ENCODE results near the gene PHOSPHO2. TPM values are rescaled to one million over a fixed set of nuclear protein-coding genes. Genes with fewer than 3 reads are reported as not detected.

The PHOSPHO2 gene
- total and polyA plus RNA-seq, 2 experiments from 2014 or later, result 8.3 to 8.7 TPM

GRCh38 chr2:169676850-169677249, 17.4 kb upstream of the PHOSPHO2 start (continued):
- TF ChIP-seq EZH2 (IDR thresholded peaks at IDR 0.05; ENCODE audit: low read depth, unreplicated experiment) (no peak), REST (IDR thresholded peaks at IDR 0.05; ENCODE audit: unreplicated experiment) (no peak), POLR2AphosphoS5 (IDR thresholded peaks at IDR 0.05; ENCODE audit: low read depth) (no peak)

GRCh38 chr2:169683054-169683424, 11.2 kb upstream of the PHOSPHO2 start:
- no peaks in the 10 kb centered on the region for H3K27me3 ChIP-seq (ENCODE audit: insufficient read depth)
- H3K4me1 Mint-ChIP-seq, result peaks cover 10% of the 10 kb centered on the region; the same call in 2 of the 3 replicates
- no peaks in the 10 kb centered on the region for H4K20me1 ChIP-seq (replicated peaks; ENCODE audit: insufficient read depth)
- TF ChIP-seq EZH2phosphoT487 (IDR thresholded peaks at IDR 0.05; ENCODE audit: unreplicated experiment), result no peak
- H3K27ac ChIP-seq (ENCODE audit: low read depth), result no peak overlapping the region
- no peak overlapping the region for H3K27ac Mint-ChIP-seq
- ATAC-seq, result no peak
- no peaks in the 10 kb centered on the region for H3K79me2 ChIP-seq (replicated peaks; ENCODE audit: insufficient read depth)
- no peaks in the 10 kb centered on the region for H3K9me2 ChIP-seq (ENCODE audit: insufficient read depth)
- no peaks in the 10 kb centered on the region for H3K27me3 Mint-ChIP-seq (ENCODE audit: insufficient read depth, low read depth, poor library complexity)
- H3F3A ChIP-seq (replicated peaks; ENCODE audit: low read depth), result no peaks in the 10 kb centered on the region
- H3K36me3 Mint-ChIP-seq (ENCODE audit: low read depth), result peaks cover 9% of the 10 kb centered on the region; the same call in 2 of the 3 replicates
- H3K9me3 Mint-ChIP-seq, result peaks cover 2% of the 10 kb centered on the region; the same call in 2 of the 3 replicates
- H3K4me1 ChIP-seq (ENCODE audit: insufficient read depth), result peaks cover 23% of the 10 kb centered on the region
- H3K36me3 ChIP-seq (ENCODE audit: insufficient read depth), result no peaks in the 10 kb centered on the region
- 0 out of 2 replicates have a peak overlapping the region, but pooled peaks have one; percentile 5 for H3K4me2 ChIP-seq
- no peak for DNase-seq (ENCODE audit: low spot score)
- H3K4me3 Mint-ChIP-seq, result no peak overlapping the region
- H2AFZ ChIP-seq, result no peak overlapping the region
- no peak overlapping the region for H3K4me3 ChIP-seq

- Mint-ChIP-seq H3K27ac (no peak overlapping the region), H3K9me3 (peaks cover 8% of the 10 kb centered on the region), H3K4me1 (peaks cover 10% of the 10 kb centered on the region), H3K36me3 (ENCODE audit: low read depth) (peaks cover 14% of the 10 kb centered on the region), H3K27me3 (ENCODE audit: insufficient read depth, low read depth, poor library complexity) (no peaks in the 10 kb centered on the region), H3K4me3 (no peak overlapping the region)
- DNase-seq (ENCODE audit: low spot score), result no peak
- Histone ChIP-seq H4K20me1 (replicated peaks; ENCODE audit: insufficient read depth) (no peaks in the 10 kb centered on the region), H3K4me2 (0 out of 2 replicates have a peak overlapping the region, but pooled peaks have one; percentile 5), H3K4me3 (no peak overlapping the region), H3K27me3 (ENCODE audit: insufficient read depth) (no peaks in the 10 kb centered on the region), H3K9me2 (ENCODE audit: insufficient read depth) (no peaks in the 10 kb centered on the region), H3K79me2 (replicated peaks; ENCODE audit: insufficient read depth) (no peaks in the 10 kb centered on the region), H3K4me1 (ENCODE audit: insufficient read depth) (peaks cover 23% of the 10 kb centered on the region), H3F3A (replicated peaks; ENCODE audit: low read depth) (no peaks in the 10 kb centered on the region), H3K36me3 (ENCODE audit: insufficient read depth) (no peaks in the 10 kb centered on the region), H3K27ac (ENCODE audit: low read depth) (no peak overlapping the region), H2AFZ (no peak overlapping the region)
- peak; percentile 63 for ATAC-seq
- TF ChIP-seq CREB1 (CRISPR knock-in tag; IDR thresholded peaks at IDR 0.05; ENCODE audit: low read depth) (no peak), ZNF331 (CRISPR knock-in tag; IDR thresholded peaks at IDR 0.05; ENCODE audit: low read depth) (no peak), ZNF114 (CRISPR knock-in tag; IDR thresholded peaks at IDR 0.05) (no peak), REST (IDR thresholded peaks at IDR 0.05; ENCODE audit: unreplicated experiment) (no peak), EZH2 (IDR thresholded peaks at IDR 0.05; ENCODE audit: low read depth, unreplicated experiment) (no peak), EZH2phosphoT487 (IDR thresholded peaks at IDR 0.05; ENCODE audit: unreplicated experiment) (no peak), STAT1 (IDR thresholded peaks at IDR 0.05; ENCODE audit: unreplicated experiment) (no peak)
Observed at GRCh38 chr2:169683425-169684134, 10.7 kb upstream of the PHOSPHO2 start.
